K562 (cell line): ENCODE results near the gene MGAT5. TPM values are rescaled to one million over a fixed set of nuclear protein-coding genes. Genes with fewer than 3 reads are reported as not detected.

ENCODE experiments used
- ATAC-seq: fragments of 200-7000 bp; cut with Tn5 transposase; 3 replicates; pipeline ENCODE4 v1.9.1; 2020; ENCODE audit warnings: moderate library complexity
- BruUV-seq: library from RNA; stranded (reverse); fragments of 400-500 nt; replicated peaks from 2 replicates; lab custom pipeline; 2021; lab: Mats Ljungman, UMichigan
- CTCF ChIA-PET: fragments of 300-600 bp; formaldehyde crosslinking; extraction: SDS; loops from one replicate; lab custom pipeline; 2021; ENCODE audit warnings: low intra/inter-chr PET ratio; lab: Yijun Ruan, JAX
- POLR2A ChIA-PET: fragments of 300-600, 350-650 bp; sonication (Branson Sonifier 250); formaldehyde crosslinking; extraction: SDS; loops from one replicate; lab custom pipeline; 2021; ENCODE audit warnings: antibody characterized with exemption, inconsistent platforms; lab: Yijun Ruan, JAX
- DNase-seq, 4 experiments: peaks; one replicate each; pipeline versions ENCODE4 v3.0.0 to v3.0.0-alpha.2; 2011 to 2018; ENCODE audit warnings: low spot score in 3 of 4, mixed read lengths in 3 of 4; ENCODE audit errors: extremely low read depth in 1 of 4
- FAIRE-seq: peaks from 2 replicates; lab custom pipeline; 2011; peaks lifted over from hg19 to GRCh38; lab: Jason Lieb, UNC
- H2AFZ ChIP-seq: 2 replicates; pipeline ENCODE4 v1.6.0; 2011; ENCODE audit warnings: low read depth, low read length, control low read depth, inconsistent platforms
- H3K27ac ChIP-seq: fragments of 200-600 bp; 3 replicates; pipeline ENCODE4 v1.8.0; 2011; ENCODE audit warnings: low read depth, mild to moderate bottlenecking, control low read depth, inconsistent platforms, low read length, moderate library complexity, mixed read lengths; ENCODE audit errors: extremely low read depth
- H3K27me3 ChIP-seq, 2 experiments: fragments of 300-600 bp in 1 of 2; 2 replicates in 1 of 2; 3 replicates in 1 of 2; pipeline versions ENCODE4 v1.6.0 to v1.8.0; 2011; ENCODE audit warnings: inconsistent platforms in 2 of 2, low read length in 2 of 2, mild to moderate bottlenecking in 1 of 2, mixed read lengths in 1 of 2, moderate library complexity in 1 of 2; ENCODE audit not compliant: control insufficient read depth in 2 of 2, insufficient read depth in 2 of 2
- H3K36me3 ChIP-seq: fragments of 300-600 bp; 3 replicates; pipeline ENCODE4 v1.8.0; 2011; ENCODE audit warnings: mild to moderate bottlenecking, low read length, inconsistent platforms; ENCODE audit not compliant: control insufficient read depth, insufficient read depth
- H3K4me1 ChIP-seq, 2 experiments: fragments of 200-600 bp in 1 of 2; replicated peaks in 1 of 2; 2 replicates in 1 of 2; 3 replicates in 1 of 2; pipeline versions ENCODE4 v1.5.1 to v1.8.0; 2011; ENCODE audit warnings: inconsistent platforms in 2 of 2, low read length in 2 of 2, mild to moderate bottlenecking in 1 of 2, mixed read lengths in 1 of 2, moderate library complexity in 1 of 2; ENCODE audit not compliant: control insufficient read depth in 2 of 2, insufficient read depth in 2 of 2
- H3K4me2 ChIP-seq: 2 replicates; pipeline ENCODE4 v1.6.1; 2011; ENCODE audit warnings: low read length, control low read depth, inconsistent platforms, mixed read lengths; ENCODE audit not compliant: insufficient read depth
- H3K4me3 ChIP-seq: fragments of 200-600 bp; sonication (generic), shearing (Covaris generic); 2 replicates; pipeline ENCODE4 v1.5.1; 2016; ENCODE audit warnings: control low read depth, inconsistent platforms
- H3K79me2 ChIP-seq: fragments of 200-600 bp; 3 replicates; pipeline ENCODE4 v1.8.0; 2011; ENCODE audit warnings: low read length, inconsistent platforms; ENCODE audit not compliant: control insufficient read depth, insufficient read depth
- H3K9ac ChIP-seq, 2 experiments: 2 replicates each; pipeline versions ENCODE4 v1.6.0 to v1.6.1; 2011; ENCODE audit warnings: low read depth in 2 of 2, low read length in 2 of 2, control low read depth in 1 of 2, inconsistent platforms in 1 of 2, mild to moderate bottlenecking in 1 of 2, mixed read lengths in 1 of 2; ENCODE audit not compliant: insufficient read depth in 1 of 2
- H3K9me1 ChIP-seq: one replicate; pipeline ENCODE4 v1.6.0; 2011; ENCODE audit warnings: inconsistent platforms, mild to moderate bottlenecking, low read length, moderate library complexity; ENCODE audit not compliant: control insufficient read depth, insufficient read depth
- H3K9me3 ChIP-seq: replicated peaks from 2 replicates; pipeline ENCODE4 v1.5.1; 2011; ENCODE audit warnings: low read depth, low read length, inconsistent platforms; ENCODE audit not compliant: control insufficient read depth, insufficient read depth
- H4K20me1 ChIP-seq: replicated peaks from 2 replicates; pipeline ENCODE4 v1.6.1; 2011; ENCODE audit warnings: low read length, inconsistent platforms, mixed read lengths; ENCODE audit not compliant: control insufficient read depth, insufficient read depth
- GTF2A2 ChIP-seq: IDR thresholded peaks from 2 replicates; pipeline ENCODE4 v1.6.1; 2016; ENCODE audit warnings: mild to moderate bottlenecking, missing genetic modification characterization, missing compliant biosample characterization
- YY1 ChIP-seq, 3 experiments: IDR thresholded peaks; 2 replicates each; pipeline ENCODE4 v1.6.1; 2011; ENCODE audit warnings: low read length in 2 of 3, mild to moderate bottlenecking in 2 of 3, moderate library complexity in 2 of 3, borderline replicate concordance in 1 of 3, control low read depth in 1 of 3, low read depth in 1 of 3; ENCODE audit not compliant: insufficient read depth in 3 of 3, insufficient replicate concordance in 2 of 3, control insufficient read depth in 1 of 3, insufficient read length in 1 of 3; ENCODE audit errors: extremely low read depth in 1 of 3
- ZNF740 ChIP-seq, 3 experiments: fragments of 200-800 bp in 1 of 3; sonication (Bioruptor generic) in 1 of 3; sonication (generic) in 1 of 3; formaldehyde crosslinking in 1 of 3; IDR thresholded peaks; 2 replicates each; pipeline versions ENCODE4 v1.6.1 to v1.8.0; 2016 to 2022; ENCODE audit warnings: mild to moderate bottlenecking in 2 of 3, missing compliant biosample characterization in 2 of 3, missing genetic modification characterization in 2 of 3, missing genetic modification reagents in 1 of 3
- ZNF766 ChIP-seq: fragments of 200-800 bp; sonication (Bioruptor generic); conservative IDR thresholded peaks from 2 replicates; pipeline ENCODE4 v1.6.1; 2016; ENCODE audit warnings: missing genetic modification characterization, missing compliant biosample characterization
- WGBS: fragments of 100-300 bp; shearing (Covaris generic); methylation state at CpG from one replicate; pipeline ENCODE4 v1.1.6; 2016; ENCODE audit warnings: low coverage, mixed read lengths; ENCODE audit not compliant: insufficient coverage; ENCODE audit errors: missing lambda C conversion rate; 5-methylcytosine and 5-hydroxymethylcytosine counted together
- in situ Hi-C: fragments of 300-500 bp; cut with MboI; formaldehyde crosslinking; loops from 4 replicates; pipeline ENCODE4 v1.15.0; 2018; ENCODE audit warnings: inconsistent platforms, mixed read lengths
- intact Hi-C: fragments of 100-400 bp; cut with micrococcal nuclease; formaldehyde crosslinking; loops from 2 replicates; pipeline ENCODE4 v1.14.2; 2022
- polyA plus RNA-seq, 8 experiments: library from polyadenylated mRNA; depleted of rRNA in 4 of 8; stranded (reverse) in 5 of 8; unstranded in 3 of 8; fragments of >200 nt; fragmentation: Nextera tagmentation in 2 of 8; fragmentation: Illumina TruSeq in 1 of 8; extraction: Ambion mirVana in 2 of 8; extraction: Trizol in 1 of 8; gene quantifications; 2 replicates each; pipeline versions ENCODE4 v1.2.1 to v1.2.3, GENCODE V29; 2011 to 2014; ENCODE audit warnings: inconsistent platforms in 1 of 8, missing spikeins in 1 of 8
- total RNA-seq, 7 experiments: library from RNA; depleted of rRNA in 6 of 7; stranded (reverse); fragments of >200 nt in 6 of 7; fragmentation: Illumina TruSeq in 2 of 7; extraction: Trizol in 2 of 7; gene quantifications; 2 replicates each; pipeline versions ENCODE4 v1.2.1 to v1.2.3, GENCODE V29; 2011 to 2021; ENCODE audit warnings: low replicate concordance in 1 of 7
- TF ChIP-seq, protein P1 (sequence below), 2 experiments: fragments of 200-800 bp in 1 of 2; sonication (Bioruptor generic) in 1 of 2; sonication (generic) in 1 of 2; formaldehyde crosslinking in 1 of 2; IDR thresholded peaks in 1 of 2; conservative IDR thresholded peaks in 1 of 2; 2 replicates each; pipeline versions ENCODE4 v1.5.0 to v1.6.1; 2016 to 2020; ENCODE audit warnings: missing compliant biosample characterization in 1 of 2, missing genetic modification characterization in 1 of 2, missing genetic modification reagents in 1 of 2

The MGAT5 gene
- total and polyA plus RNA-seq, 9 of the 15 experiments (the other 6 are each of a cell fraction or from before 2014, with no cell fraction given) = 1.6 to 18.6 (median 11.1) TPM

- TF ChIP-seq, protein P1, sequence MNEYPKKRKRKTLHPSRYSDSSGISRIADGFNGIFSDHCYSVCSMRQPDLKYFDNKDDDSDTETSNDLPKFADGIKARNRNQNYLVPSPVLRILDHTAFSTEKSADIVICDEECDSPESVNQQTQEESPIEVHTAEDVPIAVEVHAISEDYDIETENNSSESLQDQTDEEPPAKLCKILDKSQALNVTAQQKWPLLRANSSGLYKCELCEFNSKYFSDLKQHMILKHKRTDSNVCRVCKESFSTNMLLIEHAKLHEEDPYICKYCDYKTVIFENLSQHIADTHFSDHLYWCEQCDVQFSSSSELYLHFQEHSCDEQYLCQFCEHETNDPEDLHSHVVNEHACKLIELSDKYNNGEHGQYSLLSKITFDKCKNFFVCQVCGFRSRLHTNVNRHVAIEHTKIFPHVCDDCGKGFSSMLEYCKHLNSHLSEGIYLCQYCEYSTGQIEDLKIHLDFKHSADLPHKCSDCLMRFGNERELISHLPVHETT (CRISPR knock-in tag; conservative IDR thresholded peaks at IDR 0.05 in 1 of 2, IDR thresholded peaks at IDR 0.05 in 1 of 2) = no peak
- TF ChIP-seq YY1 (IDR thresholded peaks at IDR 0.05; ENCODE audit: borderline replicate concordance in 1 of 3, control insufficient read depth in 1 of 3, extremely low read depth in 1 of 3, insufficient read depth in 3 of 3, insufficient read length in 1 of 3, insufficient replicate concordance in 2 of 3, low read depth in 1 of 3, low read length in 2 of 3) (no peak), GTF2A2 (tag) (no peak)
Measured at GRCh38 chr2:134224005-134224404, 29.9 kb upstream of the MGAT5 start (continued).

DNA sequence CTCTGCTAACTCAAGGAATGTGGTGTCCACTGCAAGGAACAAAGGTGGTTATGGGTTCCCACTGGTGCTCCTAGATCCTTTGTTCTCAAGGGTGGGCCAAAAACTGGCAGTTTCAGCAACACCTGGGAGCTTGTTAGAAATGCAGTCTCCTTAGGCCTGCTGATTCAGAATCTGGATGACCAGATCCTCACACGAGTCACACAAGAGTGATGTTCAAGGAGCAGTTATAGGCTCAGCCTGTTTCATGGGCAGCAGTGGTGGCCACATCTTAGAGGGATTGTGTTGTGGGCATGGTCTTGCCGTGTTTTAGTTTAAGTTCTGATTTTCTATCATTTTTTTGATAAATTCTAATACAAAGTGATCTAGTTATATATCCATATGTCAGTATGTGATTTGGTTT lies 28.7 kb upstream of the MGAT5 start:
- peak overlapping the region in 1 of 2 experiments; percentile 37; a peak in 1 of 4 replicates for H3K9ac ChIP-seq
- ATAC-seq (no peak), DNase-seq (no peak), FAIRE-seq (no peak)
- 0 out of 3 replicates have a peak, but pooled peaks cover 2% of the 10 kb centered on the region for H3K79me2 ChIP-seq
- no peak overlapping the region for H3K4me3 ChIP-seq
- H3K4me1 ChIP-seq = 0 out of 5 replicates have a peak, but pooled peaks cover 0 to 4% of the 10 kb centered on the region in 2 experiments
- intact Hi-C loops = no loop called here
- H3K27ac ChIP-seq = no peak overlapping the region
- no peak for TF ChIP-seq ZNF766 (CRISPR knock-in tag)
- TF ChIP-seq ZNF740 (CRISPR knock-in tag; IDR thresholded peaks at IDR 0.05) = 0 out of 2 replicates have a peak, but pooled peaks have one; percentile 8
- no peak for TF ChIP-seq ZNF740 (tag; IDR thresholded peaks at IDR 0.05)
- WGBS = 13% methylated on average over 2 of the region's 2 CpGs
- in situ Hi-C loops = no loop called here
- no peaks in the 10 kb centered on the region; the same call in 1 of the 2 replicates for H4K20me1 ChIP-seq
- POLR2A ChIA-PET = no interaction called here
- H3K9me1 ChIP-seq = no peaks in the 10 kb centered on the region
- H3K9me3 ChIP-seq = peaks cover 3% of the 10 kb centered on the region
- no peaks in the 10 kb centered on the region; a peak in 1 of 5 replicates for H3K27me3 ChIP-seq
- H3K36me3 ChIP-seq = no peaks in the 10 kb centered on the region
- H2AFZ ChIP-seq = no peak overlapping the region
- no peak overlapping the region for H3K4me2 ChIP-seq
- no TSS peak for BruUV-seq
- CTCF ChIA-PET = no interaction called here
